ENCODE measurements around the gene NPR3.

Gene NPR3

GRCh38 chr5:32712481-32713360 lies 1.6 kb downstream of the NPR3 start:
- no peak for DNase-seq (ENCODE audit: low spot score)

- no peak for DNase-seq (ENCODE audit: low spot score)
These were observed 2.2 kb downstream of the NPR3 start for GRCh38 chr5:32713361-32713769.

DNA sequence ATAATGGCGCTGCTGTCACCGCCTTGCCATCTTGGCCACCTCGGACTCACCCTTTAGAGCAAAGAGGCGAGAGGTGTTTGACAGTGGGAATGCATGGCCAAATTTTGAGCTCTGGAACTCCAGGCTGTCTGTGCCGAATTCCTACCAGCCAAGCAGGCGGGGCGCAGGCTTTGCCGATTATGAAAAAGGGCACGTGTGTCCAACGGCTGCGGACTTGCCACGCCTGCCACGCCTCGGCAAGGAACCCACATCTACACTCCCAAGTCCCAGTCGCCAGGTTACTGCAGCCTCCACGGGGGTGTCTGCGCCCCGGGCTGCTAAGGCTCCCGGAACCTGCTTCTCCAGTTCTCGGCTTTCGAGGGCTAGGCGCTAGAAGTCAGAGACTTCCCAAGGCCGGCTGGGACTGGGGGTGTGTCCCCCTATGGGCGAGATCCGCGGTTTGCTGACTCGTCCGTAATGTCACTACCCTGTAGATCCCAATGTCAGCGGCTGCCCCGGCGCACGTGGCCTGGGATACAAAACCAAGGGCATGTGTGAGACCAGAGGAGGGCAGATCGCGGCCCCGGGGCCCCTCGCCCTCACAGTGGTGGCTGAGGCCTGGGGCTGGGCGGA lies 2.8 kb downstream of the NPR3 start:
- DNase-seq (ENCODE audit: low spot score): no peak

GRCh38 chr5:32714836-32715235 lies 3.7 kb downstream of the NPR3 start:
- DNase-seq (ENCODE audit: low spot score): no peak

- DNase-seq (ENCODE audit: low spot score): no peak
These were observed 9.2 kb downstream of the NPR3 start for GRCh38 chr5:32720300-32720699.

DNA sequence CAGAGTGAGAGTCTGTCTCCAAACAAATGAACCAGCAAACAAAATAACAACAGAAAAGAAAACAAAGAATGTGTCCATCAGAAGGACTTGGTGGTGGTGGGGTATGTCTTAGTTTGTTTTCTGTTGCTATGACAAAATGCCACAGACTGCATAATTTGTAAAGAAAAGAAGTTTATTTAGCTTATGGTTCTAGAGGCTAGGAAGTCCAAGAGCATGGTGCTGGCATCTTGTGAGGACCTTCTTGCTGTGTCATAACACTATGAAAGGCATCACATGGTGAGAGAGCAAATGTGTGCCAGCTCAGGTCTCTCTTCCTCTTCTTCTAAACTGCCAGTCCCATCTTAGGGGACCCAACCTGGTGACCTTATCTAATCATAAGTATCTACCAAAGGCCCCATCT lies 10.5 kb downstream of the NPR3 start:
- no peak for DNase-seq (ENCODE audit: low spot score)

DNA sequence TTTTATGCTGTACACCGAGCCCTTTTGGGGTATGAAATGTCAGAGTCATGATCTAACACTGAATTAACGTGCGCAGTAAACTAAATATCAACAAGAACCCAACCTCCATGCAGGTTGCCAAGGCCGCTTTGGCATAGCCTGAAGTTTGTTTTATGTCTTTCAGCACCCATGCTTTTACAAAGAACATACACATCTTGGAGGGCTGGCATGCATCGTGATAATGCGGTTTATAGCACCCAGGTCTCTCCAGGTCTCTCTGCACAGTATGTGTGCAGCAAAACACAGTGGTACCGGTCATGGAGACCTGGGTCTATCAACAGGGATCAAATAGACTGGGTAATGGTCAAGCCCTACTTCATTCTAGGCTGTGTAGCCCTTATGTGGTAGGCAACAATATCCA lies 11.8 kb downstream of the NPR3 start:
- DNase-seq (ENCODE audit: low spot score): no peak

GRCh38 chr5:32724526-32724925 lies 13.4 kb downstream of the NPR3 start:
- DNase-seq (ENCODE audit: low spot score): no peak

- no peak for DNase-seq (ENCODE audit: low spot score)
These were observed 15.0 kb downstream of the NPR3 start for GRCh38 chr5:32726086-32726557.

GRCh38 chr5:32729651-32730050 lies 18.5 kb downstream of the NPR3 start:
- DNase-seq (ENCODE audit: low spot score): no peak

GRCh38 chr5:32733590-32734340 lies 22.6 kb downstream of the NPR3 start:
- no peak for DNase-seq (ENCODE audit: low spot score)

- no peak for DNase-seq (ENCODE audit: low spot score)
These were observed 23.8 kb downstream of the NPR3 start for GRCh38 chr5:32734827-32735378.

- DNase-seq (ENCODE audit: low spot score): no peak
These were observed 24.4 kb downstream of the NPR3 start for GRCh38 chr5:32735512-32735911.

DNA sequence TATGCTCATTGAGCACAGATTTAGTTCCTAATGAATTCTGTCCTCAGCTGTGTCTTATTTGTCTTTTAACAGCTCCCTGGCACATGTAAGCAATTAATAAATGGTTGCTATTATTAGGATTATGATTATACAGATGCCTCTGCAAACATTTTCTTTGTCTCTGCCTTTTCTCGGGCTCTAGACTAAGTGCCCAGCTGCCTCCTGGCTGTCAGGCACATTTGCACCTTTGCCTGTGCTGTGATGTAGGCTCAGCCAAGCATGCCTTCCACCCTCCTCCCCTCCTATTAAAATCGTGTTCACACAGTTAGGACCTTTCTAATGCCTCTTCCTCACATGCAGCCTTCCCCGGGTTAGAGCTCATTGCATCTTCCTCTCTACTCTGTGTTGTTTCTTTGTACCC lies 25.7 kb downstream of the NPR3 start:
- no peak for DNase-seq (ENCODE audit: low spot score)

DNA sequence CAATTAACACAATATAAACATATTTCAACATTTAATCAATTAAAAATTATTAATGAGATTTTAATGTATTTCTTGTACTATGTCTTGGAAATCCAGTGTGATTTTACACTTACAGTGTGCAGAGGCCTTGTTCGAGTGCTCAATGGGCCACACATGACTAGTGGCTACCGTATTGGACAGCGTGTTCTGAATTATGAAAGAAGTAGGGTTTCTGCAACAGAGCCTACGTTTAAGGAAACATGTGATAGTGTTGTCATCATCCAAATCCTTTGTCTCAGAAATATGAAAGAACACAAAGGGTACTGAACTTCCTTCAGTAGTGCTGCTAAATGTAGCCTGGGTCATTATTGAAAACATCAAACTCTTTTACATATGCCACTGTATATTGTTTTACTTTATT lies 29.5 kb downstream of the NPR3 start:
- DNase-seq (ENCODE audit: low spot score): no peak

DNA sequence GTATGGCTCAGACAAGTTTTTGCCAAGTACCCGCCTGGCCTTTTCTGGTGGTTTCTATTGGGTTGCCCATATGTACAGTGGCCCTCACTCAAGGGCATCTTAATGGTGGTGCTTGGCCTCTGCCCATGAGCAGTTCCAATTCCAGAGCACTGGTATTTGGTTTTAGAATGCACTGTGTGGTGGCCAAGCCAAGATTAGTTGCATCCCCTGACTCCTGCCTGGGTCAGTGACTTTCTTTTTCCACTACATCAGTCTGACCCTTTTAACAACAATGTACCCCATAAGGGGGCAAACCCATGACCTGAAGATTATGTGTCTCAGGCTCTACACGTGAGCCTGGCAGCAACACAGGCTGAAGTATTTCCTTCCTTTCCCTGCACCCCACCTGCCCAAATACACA lies 34.2 kb downstream of the NPR3 start:
- DNase-seq (ENCODE audit: low spot score): no peak

GRCh38 chr5:32752411-32752810 lies 41.3 kb downstream of the NPR3 start:
- no peak for DNase-seq (ENCODE audit: low spot score)

GRCh38 chr5:32753051-32753450 lies 41.9 kb downstream of the NPR3 start:
- no peak for DNase-seq (ENCODE audit: low spot score)

- DNase-seq (ENCODE audit: low spot score): no peak
These were observed 42.6 kb downstream of the NPR3 start for GRCh38 chr5:32753765-32754164.

DNA sequence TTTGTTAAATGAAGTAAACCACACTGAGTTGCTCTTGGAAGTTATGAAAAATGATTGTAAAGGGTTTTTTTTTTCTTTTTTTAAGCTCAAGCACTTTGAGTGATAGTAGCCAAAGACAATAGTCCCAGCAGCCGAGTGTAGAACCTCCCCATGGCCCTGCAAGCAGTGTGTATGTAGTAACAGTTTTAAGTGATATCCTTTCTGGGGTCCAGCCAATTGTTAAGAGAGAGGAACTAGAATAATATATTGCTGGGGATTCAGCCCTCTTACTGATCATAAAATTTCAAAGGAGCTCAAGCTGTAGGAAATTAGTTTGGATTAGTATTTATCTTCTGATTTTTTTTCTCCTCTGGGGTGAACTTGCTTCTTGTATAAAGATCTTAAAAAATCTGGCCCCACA lies 43.2 kb downstream of the NPR3 start:
- no peak for DNase-seq (ENCODE audit: low spot score)

DNA sequence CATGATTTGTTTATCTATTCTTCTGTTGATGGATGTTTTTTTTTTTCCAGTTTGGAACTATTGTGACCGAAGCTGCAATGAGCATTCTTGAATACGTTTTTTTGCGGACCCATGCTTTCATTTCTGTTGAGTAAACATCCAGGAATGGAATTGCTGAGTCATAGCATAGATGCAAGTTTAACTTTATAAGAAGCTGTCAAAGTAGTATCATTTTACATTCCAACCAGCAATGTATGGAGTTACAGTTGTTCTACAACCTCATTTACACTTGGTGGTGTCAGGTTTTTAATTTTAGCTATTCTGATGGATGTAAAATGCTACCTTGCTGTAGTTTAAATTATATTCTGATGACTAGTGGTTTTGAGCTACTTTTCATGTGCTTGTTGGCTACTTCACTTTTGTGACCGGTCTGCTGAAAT lies 49.0 kb downstream of the NPR3 start:
- peak; percentile 4 for DNase-seq (ENCODE audit: low spot score)

GRCh38 chr5:32765266-32765665 lies 54.1 kb downstream of the NPR3 start:
- DNase-seq (ENCODE audit: low spot score): no peak
